Measurements from ENCODE around the gene PEX1.

PEX1 gene

GRCh38 chr7:92461027-92462003 lies 67.0 kb downstream of the PEX1 start:
- H3K27ac ChIP-seq: no peak overlapping the region
- no peak overlapping the region for H3K4me3 ChIP-seq (IDR thresholded peaks at IDR 0.05; ENCODE audit: insufficient read depth, low read depth, low read length)
- peak overlapping the region; percentile 49; the same call in 1 of the 2 replicates for H2AFZ ChIP-seq (ENCODE audit: low read depth)

GRCh38 chr7:92460510-92460909 lies 67.8 kb downstream of the PEX1 start:
- H2AFZ ChIP-seq (ENCODE audit: low read depth): no peak overlapping the region
- no peak overlapping the region for H3K4me3 ChIP-seq (IDR thresholded peaks at IDR 0.05; ENCODE audit: insufficient read depth, low read depth, low read length)
- H3K27me3 ChIP-seq (ENCODE audit: insufficient read depth, low read depth): no peaks in the 10 kb centered on the region
- H3K79me2 ChIP-seq (ENCODE audit: insufficient read depth, low read depth): no peaks in the 10 kb centered on the region
- no peaks in the 10 kb centered on the region; the same call in 1 of the 2 replicates for H3K36me3 ChIP-seq (ENCODE audit: insufficient read depth)
- H3K4me2 ChIP-seq: no peak overlapping the region
- no peak overlapping the region for H3K9ac ChIP-seq
- TF ChIP-seq CTCF (conservative IDR thresholded peaks at IDR 0.05; ENCODE audit: low read depth, low read length): no peak
- no peaks in the 10 kb centered on the region for H3K4me1 ChIP-seq (ENCODE audit: low read depth, poor library complexity, severe bottlenecking)
- H4K20me1 ChIP-seq (ENCODE audit: insufficient read depth): no peaks in the 10 kb centered on the region
- no peak overlapping the region for H3K27ac ChIP-seq

More at GRCh38 chr7:92461027-92462003, 67.0 kb downstream of the PEX1 start:
- Histone ChIP-seq H3K36me3 (ENCODE audit: insufficient read depth) (no peaks in the 10 kb centered on the region; the same call in 1 of the 2 replicates), H3K4me1 (ENCODE audit: low read depth, poor library complexity, severe bottlenecking) (no peaks in the 10 kb centered on the region), H3K79me2 (ENCODE audit: insufficient read depth, low read depth) (no peaks in the 10 kb centered on the region), H3K4me2 (0 out of 2 replicates have a peak overlapping the region, but pooled peaks have one; percentile 14), H4K20me1 (ENCODE audit: insufficient read depth) (no peaks in the 10 kb centered on the region), H3K27me3 (ENCODE audit: insufficient read depth, low read depth) (no peaks in the 10 kb centered on the region), H3K9ac (no peak overlapping the region)
- TF ChIP-seq CTCF (conservative IDR thresholded peaks at IDR 0.05; ENCODE audit: low read depth, low read length): peak; percentile 97

- Histone ChIP-seq H3K27me3 (ENCODE audit: insufficient read depth, low read depth) (no peaks in the 10 kb centered on the region), H3K4me3 (IDR thresholded peaks at IDR 0.05; ENCODE audit: insufficient read depth, low read depth, low read length) (no peak overlapping the region), H3K79me2 (ENCODE audit: insufficient read depth, low read depth) (no peaks in the 10 kb centered on the region), H3K9ac (no peak overlapping the region), H3K4me2 (no peak overlapping the region), H3K4me1 (ENCODE audit: low read depth, poor library complexity, severe bottlenecking) (no peaks in the 10 kb centered on the region), H2AFZ (ENCODE audit: low read depth) (no peak overlapping the region), H3K27ac (no peak overlapping the region), H3K36me3 (ENCODE audit: insufficient read depth) (no peaks in the 10 kb centered on the region; the same call in 1 of the 2 replicates), H4K20me1 (ENCODE audit: insufficient read depth) (no peaks in the 10 kb centered on the region)
- no peak for TF ChIP-seq CTCF (conservative IDR thresholded peaks at IDR 0.05; ENCODE audit: low read depth, low read length)
Observed at GRCh38 chr7:92460109-92460508, 68.2 kb downstream of the PEX1 start.

GRCh38 chr7:92456236-92456635 lies 72.1 kb downstream of the PEX1 start:
- Histone ChIP-seq H3K4me3 (IDR thresholded peaks at IDR 0.05; ENCODE audit: insufficient read depth, low read depth, low read length) (no peak overlapping the region), H3K27ac (no peak overlapping the region), H3K27me3 (ENCODE audit: insufficient read depth, low read depth) (no peaks in the 10 kb centered on the region), H3K36me3 (ENCODE audit: insufficient read depth) (no peaks in the 10 kb centered on the region; the same call in 1 of the 2 replicates), H3K9ac (no peak overlapping the region), H3K4me2 (no peak overlapping the region), H3K79me2 (ENCODE audit: insufficient read depth, low read depth) (no peaks in the 10 kb centered on the region), H3K4me1 (ENCODE audit: low read depth, poor library complexity, severe bottlenecking) (no peaks in the 10 kb centered on the region), H2AFZ (ENCODE audit: low read depth) (no peak overlapping the region), H4K20me1 (ENCODE audit: insufficient read depth) (no peaks in the 10 kb centered on the region)
- TF ChIP-seq CTCF (conservative IDR thresholded peaks at IDR 0.05; ENCODE audit: low read depth, low read length): no peak

Measured in KMS-11 (cell line).